G401.6 (cell line): ENCODE data around the gene EZR.

Experiments
- FAIRE-seq: peaks from 2 replicates; lab custom pipeline; 2012; peaks lifted over from hg19 to GRCh38; lab: Jason Lieb, UNC

The EZR gene

DNA sequence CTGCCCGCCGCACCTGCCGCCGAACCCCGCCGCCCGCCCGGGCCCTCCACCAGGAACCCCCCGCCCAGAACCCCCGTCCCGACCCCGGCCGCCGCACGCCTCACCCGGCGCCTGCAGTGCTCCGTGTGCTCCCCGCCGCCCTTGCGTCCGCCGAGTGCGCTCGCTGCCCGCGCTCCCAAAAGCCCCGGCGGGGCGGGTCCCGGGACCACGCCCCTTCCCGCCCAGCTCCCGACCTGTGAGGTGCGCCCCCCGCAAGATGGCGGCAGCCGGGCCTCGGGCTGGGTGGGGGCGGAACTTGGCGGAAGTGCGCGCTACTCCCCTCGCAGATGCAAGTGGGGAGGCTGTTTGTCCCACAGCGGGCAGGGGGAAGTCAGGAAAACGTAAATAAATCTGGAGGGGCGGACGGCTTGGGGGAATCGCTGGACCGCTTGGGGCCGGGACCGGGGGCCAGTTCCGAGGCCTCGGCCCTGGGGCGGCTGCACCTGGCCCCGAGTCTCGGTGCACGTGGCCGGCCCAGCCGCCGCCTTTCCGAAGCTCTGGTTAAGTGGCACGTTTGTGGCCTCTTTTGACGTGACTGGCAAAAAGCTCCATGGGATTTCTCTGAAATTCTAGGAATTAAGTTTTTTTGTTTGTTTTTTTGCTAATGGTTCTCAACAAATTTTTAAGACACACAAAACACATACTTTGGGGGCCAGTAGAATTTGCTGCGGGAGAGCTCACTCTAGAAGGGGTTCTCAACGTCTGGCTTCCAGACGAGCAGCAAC lies at the start of gene EZR:
TSS of gene EZR (minus strand) at position 156 of the 764 bp plus-strand sequence. CDS start 1,275 bp downstream, outside the sequence.
- no peak for FAIRE-seq

DNA sequence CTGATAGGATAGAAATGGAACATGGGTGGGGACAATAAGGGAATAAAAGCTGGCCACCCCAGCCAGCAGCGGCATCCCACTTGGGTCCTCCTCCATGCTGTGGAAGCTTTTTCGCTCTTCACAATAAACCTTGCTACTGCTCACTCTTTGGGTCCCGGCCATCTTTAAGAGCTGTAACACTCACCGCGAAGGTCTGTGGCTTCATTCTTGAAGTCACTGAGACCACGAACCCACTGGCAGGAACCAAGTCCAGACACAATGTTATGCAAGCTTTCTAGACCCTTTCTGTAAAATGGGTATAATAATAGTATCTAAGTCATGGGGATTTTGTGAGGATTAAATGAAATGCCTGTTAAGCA lies 48.9 kb upstream of the EZR start:
- FAIRE-seq = no peak

DNA sequence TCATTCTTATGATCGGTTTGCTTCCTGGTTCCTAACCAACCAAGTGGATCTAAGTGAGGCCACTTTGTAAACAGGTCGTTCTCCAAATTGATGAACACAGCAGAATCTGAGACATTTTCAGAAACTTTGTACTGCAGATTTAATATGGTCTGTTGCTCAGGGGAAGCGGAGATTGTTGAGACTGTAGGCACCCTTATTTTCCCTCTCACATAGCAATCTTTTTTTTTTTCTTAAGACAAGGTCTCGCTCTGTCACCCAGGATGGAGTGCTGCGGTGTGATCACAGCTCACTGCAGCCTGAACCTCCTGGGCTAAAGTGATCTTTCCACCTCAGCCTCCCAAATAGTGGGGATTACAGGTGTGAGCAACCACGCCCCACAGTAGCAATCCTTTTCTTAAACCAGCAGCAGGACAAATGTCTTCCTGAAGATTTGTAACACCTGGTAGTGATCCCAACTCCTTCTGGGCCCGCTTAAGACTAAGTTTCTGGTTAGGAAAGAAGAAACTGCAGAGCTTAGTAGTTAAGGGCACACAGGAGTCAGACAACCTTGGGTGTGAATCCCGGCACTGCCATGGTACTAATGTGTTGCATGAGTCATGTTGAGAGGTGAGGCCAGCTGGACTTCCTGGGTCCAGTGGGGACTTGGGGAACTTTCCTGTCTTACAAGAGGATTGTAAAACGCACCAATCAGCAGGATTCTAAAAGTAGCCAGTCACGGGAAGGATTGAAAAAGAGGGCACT lies 48.4 kb upstream of the EZR start:
- no peak for FAIRE-seq

DNA sequence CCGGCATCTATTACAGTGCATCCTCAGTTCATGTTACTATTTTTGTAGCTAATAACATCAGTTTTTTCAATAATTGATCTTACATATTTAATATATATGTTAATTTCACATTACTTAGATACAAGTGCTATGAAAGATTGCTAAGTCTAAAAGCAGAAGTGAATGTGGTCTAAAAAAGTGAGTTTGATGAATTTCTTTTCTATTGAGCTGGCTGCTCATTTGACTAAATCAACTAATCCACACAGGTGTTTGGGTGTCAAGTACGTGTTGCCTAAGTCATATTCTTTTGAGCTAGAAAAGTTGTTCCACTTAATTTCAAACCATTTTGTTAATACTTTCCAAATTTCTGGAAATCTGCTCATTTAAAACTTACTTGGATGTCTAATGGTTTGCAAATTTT lies 46.6 kb upstream of the EZR start:
- peak; percentile 65 for FAIRE-seq

DNA sequence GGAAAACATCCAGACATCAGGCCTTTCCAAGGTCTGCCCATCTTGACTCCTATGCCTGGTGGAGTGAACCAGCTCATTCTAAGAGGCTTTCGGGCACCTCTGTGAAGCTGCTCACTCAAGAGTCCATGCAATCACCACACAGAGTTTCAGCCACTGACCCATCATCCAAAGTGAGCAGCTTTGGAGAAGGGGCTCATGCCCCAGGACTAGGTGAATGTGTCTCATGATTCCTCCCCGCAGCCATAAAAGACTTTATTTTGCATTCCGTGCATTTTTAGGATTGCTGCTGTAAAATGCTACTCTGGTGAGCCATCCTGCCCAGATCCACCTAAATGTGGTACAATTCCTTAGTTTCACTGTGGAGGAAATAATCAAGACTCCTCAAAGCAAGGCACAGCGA lies 44.5 kb upstream of the EZR start:
- peak; percentile 98 for FAIRE-seq

DNA sequence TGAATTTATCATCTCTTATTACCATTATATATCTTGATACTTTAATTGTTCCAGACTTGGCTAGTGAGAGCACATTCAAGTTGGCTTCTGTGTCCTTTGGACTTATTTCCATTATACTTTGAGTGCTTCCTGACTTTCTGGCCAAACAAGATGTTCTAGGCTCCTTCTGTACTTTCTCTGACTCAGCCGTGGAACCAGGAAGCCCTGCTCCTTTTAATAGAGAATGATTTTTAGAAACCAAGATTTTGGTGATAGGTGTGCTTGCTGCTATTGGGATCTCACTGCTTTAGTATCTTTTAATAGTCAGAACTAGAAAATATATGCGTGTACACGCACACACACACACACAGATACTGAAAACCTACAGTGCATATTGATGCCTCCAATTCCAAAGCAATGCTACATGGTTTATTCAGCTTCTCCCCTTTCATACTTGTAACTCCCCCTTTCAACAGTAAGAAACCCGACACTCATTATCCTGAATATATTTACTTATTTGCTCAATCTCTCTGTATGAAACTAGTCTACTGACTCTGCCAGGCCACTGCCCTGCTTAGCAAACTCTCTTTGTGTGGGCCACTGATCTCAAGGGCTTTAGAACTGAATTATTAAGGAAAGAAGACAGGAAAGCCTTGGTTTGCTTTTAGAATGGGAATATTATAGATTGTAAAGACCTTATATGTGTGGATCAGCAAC lies 42.7 kb upstream of the EZR start:
- FAIRE-seq = no peak

DNA sequence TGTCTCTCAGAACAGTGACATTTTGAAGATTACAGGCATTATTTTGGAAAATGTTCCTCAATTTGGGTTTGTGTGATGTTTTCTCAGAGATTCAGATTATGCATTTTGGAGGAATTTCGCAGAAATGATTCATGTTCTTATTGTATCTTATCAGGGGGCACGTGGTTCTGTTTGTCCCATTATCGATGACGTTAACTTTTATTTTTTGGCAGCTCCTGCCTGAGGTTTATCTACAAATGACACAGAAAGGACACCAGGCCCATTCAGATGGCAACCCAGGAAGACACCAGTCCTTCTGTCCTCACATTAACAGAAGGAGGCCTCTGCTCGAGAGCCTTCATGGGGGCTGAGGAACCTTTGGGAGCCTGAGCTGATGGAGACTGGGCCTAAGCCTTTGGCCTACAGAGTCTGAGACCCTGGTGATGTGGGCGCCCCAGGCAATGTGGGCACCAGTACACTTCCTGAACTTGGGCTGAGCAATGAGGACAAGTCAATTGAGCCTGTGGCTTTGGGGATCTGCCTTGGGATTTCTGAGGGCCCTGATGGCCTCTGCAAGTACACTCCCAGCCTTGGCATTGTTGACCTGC lies 41.2 kb upstream of the EZR start:
- FAIRE-seq = no peak

DNA sequence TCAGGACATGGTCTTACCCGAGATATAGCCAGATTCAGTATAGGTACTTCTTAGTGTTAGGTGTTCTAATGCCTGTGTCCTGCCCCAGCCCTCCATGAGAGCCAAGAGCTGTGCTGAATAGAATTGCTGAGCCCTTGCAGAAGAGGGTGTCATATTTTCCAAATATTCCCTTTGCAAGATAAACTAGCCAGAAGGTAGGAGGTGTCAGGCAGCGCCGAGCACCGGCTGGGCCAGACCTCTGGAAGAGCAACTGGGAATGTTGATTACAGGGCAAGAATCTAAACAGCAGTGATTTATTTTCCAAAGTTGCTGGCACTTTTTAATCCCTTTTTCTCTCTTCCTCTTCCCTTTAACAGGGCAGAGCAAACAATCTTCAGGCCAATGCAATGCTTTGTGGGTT lies 37.1 kb upstream of the EZR start:
- no peak for FAIRE-seq

DNA sequence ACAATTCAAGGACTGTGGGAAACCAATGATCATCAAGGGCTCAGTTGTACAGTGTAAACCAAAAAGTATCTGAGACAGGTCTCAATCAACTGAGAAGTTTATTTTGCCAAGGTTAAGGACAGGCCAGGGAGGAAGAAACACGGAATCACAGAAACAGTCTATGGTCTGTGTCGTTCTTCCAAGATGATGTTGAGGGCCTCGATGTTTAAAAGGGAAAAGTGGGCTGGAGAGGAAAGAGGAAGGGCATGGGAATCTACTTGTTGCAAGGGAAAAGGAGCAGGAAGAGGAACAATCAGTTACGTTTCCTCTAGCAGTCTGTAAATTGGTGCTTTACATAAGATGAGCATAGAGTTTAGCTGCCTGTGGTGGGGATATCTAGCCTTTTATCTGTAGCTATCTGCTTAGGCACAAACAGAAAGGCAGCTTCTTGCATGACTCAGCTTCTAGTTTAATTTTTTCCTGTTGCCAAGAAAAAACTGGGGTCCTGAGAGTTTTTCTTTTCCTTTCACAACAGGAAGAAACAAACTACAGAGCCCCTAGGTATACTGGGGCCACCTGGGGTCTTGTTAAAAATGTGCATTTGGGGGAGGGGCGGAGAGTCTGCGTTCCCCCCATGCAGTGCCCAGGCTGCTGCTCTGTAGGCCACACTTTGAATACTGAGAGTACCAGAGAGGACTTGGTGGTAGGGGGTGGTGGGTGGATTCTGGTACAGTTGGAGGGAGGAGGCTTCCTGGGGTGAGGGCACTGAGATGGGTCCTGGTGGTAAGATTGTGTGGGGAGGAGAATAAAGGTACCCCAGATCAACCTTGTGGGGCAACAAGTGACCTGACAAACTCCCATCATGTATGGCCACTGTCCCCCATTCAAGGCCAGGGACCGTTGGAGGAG lies 35.3 kb upstream of the EZR start:
- no peak for FAIRE-seq

DNA sequence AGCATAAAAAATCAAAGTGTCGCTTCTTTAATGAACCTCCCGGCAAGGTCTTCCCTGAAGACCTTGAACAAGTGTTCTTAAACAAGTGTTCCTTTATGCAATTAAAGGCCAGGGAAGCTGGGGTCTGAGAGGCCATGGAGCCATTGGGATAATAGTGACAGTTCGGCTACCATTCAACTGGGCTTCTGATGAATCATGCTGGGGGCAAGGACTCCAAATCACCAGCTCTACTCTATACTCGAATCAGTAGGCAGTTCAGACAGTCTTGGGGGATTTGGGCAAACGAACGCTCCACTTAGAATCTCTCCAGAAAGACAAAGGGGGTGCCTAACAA lies 34.7 kb upstream of the EZR start:
- no peak for FAIRE-seq

DNA sequence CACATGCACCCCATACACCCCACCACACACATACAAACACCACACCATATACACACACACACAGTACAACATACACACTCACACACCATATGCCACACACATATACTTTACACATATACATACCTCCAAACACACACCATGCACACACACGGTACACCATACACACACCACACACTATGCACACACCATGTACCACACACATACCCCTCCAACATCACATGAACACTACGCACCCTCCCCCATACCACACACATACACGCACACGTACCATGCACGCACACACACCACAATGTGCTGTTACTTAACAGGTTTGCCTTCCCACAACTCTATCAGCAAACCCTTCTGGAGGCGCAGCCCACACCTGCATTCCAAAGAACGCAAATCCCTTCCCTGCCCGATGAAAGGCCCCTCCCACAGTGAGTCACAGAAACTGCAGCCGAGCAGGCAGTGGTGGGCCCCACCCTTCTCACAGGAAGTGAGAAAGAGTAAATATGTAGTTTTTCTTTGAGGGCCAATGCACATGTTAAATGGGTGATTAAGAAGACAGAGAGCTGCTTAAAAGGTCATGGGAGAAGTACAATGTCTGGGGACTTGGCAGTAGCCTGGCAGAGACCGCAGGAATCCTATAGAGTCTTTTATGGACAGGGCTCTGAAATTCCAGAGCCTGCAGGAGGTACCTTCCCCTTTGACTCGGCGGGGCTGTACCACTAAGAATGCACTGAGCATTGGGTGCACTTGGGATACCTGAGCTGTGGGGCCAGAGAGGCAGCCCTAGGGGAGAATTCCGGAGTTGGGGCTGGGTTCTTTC lies 34.1 kb upstream of the EZR start:
- peak; percentile 98 for FAIRE-seq

DNA sequence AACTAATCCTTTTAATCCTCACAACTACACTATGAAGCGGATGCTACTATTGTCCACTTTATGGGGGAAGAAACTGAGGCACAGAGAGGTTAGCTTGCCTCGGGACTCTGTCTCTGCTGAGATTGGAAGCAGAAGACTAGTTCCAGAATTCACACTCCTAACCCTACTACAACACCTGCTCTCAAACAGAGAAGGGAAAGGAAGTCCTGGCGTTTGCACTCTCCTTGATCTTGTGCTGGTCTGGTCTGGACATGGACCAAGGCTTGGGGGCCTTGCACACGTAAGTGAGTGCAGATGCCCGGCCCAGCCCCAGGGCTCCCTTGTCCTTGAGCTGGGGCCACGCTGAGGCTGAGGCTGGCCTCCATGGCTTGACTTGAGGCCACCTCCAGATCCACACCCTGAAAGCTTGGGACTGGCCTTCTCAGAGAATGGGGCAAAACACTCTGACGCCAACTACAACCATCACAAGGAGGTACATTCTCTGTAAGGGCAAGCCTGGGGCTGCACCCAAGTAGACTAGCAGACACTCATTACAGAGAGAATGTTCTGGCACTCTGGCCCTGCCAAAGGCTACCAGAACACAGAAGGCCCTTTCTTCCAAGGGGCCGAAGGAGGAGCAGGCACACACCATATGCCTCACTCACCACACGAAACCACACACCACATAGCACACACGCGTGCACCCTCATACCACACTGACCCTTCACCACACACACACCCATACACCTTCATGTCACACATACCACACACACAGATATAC lies 33.3 kb upstream of the EZR start:
- FAIRE-seq = no peak

DNA sequence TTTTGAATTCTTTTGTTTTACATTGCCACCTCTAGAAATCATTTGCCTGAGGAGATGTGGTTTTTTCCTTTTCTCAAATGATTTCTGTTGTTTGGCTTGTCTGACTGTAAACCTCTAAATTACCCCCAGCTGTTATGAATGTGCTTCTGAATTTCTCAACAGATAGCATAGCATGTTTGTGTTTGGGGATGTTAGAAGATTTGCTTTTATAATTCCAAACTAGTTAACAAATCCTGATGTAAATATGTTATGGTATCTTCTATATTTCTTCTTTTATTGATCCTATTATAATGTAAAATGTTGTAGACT lies 31.6 kb upstream of the EZR start:
- FAIRE-seq = no peak

DNA sequence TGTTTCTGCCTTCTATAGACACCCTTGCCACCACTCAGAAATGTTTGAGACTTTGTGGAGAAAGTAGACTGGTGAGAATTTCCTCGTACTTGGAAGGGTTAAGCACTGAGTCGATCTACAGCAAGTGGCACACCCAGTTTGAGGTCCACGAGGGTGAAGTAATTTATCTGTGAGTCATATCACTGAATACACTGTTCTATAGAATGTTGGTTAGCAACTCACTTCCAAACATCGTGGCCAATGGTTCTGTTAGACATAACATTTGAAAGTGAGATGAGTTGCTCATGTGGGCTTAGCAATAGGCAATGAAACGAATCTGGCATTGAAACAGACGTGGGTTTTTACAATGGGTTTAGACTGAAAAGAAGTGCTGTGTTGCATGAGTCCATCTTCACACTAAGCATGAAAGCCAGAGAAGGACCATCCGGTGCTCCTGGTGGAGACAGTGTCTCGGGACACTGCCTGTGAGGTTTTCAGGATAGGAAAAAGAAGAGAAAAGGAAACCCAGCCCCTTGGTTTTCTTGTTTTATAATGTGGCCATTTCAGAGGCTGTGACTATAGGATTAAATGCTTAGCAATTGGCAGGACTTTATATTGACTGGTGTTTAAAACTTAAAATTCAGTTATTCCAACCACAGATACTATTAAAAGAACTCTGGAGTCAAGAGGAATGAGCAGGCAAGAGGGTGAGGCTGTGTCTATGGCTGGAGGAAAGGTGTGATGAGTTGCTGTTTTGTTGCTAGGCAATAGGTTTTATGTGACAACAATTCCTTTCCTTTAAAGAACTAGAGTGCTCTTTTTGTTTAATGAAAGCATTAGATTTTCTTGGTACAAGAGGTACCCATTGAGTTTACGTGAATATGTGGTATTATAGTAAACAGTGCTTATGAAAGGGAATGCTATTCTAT lies 31.0 kb upstream of the EZR start:
- peak; percentile 89 for FAIRE-seq

DNA sequence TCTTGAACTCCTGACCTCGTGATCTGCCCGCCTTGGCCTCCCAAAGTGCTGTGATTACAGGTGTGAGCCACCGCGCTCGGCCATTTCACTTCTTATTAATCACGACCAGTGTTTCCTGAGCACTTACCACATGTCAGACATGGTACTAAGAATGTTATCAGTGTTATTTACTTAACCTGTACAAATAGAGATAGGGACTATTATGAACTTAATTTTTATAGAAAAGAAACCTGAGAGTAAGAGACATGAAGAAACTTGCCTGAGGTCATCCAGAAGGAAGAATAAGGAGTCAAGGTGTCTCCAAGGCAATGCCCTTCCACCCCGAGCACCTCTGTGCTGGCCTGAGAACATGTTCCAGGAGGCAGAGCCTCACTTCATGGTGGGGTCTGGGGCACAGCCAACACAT lies 29.3 kb upstream of the EZR start:
- FAIRE-seq = no peak

DNA sequence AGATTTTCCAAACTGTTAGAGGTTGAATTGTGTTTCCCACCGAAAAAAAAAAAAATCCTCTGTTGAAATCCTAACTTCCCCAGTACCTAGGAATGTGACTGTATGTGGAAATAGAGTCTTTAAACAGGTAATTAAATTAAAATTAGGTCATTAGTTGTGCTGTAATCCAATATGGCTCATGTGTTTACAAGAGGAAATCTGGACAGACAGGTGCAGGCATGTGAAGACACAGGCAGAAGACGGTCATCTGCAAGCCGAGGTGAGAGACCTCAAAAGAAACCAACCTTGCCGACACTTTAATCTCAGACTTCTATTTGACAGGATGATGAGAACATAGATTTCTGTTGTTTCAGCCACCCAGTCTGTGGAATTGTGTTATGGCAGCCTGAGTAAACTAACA lies 28.6 kb upstream of the EZR start:
- no peak for FAIRE-seq

DNA sequence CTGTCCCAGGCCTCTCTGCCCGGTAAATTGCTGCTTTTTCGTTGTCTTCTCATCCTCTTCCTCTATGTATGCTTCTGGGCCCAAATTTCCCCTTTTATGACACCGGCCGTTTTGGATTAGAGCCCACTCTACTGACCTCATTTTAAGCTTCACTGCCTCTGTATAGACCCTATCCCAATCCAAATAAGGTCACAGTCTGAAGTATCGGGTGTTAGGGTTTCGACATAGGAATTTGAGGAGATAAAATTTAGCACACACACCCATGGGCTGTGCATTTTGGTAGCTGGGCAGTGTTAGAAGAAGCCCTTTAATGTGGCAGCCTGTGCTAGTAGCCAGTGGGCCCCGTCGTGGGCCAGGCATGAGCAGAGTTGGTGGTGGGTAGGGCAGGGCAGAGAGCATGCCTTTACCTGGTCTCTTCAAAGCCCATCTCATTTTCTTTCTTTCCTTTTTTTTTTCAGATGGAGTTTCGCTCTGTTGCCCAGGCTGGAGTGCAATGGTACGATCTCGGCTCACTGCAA lies 27.9 kb upstream of the EZR start:
- no peak for FAIRE-seq

DNA sequence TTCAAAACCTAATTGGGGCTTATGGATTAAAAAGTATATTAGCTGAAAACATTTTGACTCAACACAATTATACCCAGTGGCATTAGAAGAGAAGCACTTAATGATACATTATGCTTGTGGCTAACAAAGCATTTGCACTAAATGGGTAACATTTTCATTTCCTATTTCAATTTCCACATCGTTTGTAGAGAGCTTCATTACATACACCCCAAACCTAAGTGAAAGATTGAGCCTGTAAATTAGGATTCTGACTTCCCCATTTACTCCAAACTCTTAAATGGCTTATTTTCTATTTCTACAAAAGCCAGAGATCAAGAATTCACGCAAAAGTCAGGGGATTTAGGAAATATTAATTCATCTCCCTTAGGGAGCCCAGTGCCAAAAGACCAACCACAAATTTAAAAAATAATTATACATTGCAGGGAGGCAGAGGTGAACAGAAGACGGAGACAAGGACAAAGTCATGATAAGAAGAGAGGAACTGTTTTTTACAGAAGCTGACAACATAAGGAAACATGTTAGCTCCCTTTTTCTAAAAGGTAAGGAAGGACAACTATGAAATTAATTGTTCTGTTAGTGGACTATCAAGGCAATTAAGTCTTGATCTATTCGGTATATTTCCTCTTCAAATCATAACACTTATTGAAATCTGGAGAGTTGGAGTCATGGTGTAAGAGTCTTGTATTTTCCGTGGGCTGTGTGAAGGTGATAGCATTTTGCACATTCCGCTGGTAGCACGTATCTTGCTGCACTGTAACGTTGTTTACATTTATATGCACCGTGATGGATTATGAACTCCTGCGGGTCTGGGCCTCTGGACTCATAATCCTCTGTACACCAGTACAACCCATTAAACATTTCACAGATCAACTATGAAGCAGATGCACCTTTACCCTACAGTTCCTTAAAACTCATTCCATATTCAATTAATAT lies 24.8 kb upstream of the EZR start:
- no peak for FAIRE-seq
